GM18907 (cell line): ENCODE results near the gene ZBTB22.
A peak's percentile ranks its signal among the peaks of the same experiment; 100 is the strongest.
"Not testable (repeated sequence)": the region's sequence is repeated elsewhere in the genome, so short reads cannot be mapped to it uniquely, and the experiment has no call there.

Experiments
- ATAC-seq: cut with Tn5 transposase; IDR thresholded peaks from one replicate; pipeline ENCODE4 v1.9.1; 2021; ENCODE audit warnings: mild to moderate bottlenecking, moderate library complexity; ENCODE audit not compliant: unreplicated experiment

The ZBTB22 gene

GRCh38 chr6:33279971-33280511, 37.5 kb downstream of the ZBTB22 start:
- no peak for ATAC-seq

DNA sequence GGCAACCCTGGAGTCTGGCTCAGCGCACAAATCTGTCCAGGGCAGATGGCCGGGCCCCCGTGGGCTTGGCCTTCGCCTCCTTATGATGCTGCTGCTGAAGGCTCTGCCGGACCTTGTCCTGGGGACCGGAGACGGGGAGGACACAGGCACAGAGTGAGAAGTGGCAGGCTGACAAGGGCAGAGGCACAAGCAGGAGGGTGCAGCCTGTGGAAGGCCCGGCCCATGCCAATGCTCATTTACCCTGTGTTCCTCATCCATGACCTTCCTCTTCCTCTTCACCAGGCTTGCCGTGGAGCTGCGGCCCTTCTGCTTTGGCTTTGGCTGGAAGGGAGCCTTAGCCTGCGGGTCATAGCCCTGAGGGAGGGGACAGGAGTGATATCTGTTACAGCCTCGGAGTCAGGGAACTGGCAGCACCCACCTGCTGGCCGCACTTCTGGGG, 38.3 kb downstream of the ZBTB22 start:
- ATAC-seq, result no peak

DNA sequence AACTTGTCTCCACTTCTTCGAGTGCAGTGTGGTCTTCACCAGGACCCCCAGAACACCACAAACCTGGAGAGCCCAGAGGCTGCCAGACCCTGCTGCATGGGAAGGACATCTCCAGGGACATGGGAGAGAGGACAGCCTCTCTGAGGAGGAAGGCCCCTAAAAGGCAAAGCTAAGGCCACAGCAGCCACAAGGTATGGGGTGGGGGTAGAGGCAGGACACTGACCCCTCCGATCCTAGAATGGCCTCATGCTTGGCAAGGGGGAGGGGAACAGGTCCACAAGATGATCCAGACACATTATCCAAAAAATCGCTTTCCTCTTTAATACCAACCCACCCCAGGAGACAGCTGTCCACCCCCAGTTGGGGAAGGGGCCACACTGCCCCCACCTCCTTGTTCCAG, 38.7 kb downstream of the ZBTB22 start:
- no peak for ATAC-seq

GRCh38 chr6:33278392-33278741, 39.2 kb downstream of the ZBTB22 start:
- ATAC-seq, result no peak

GRCh38 chr6:33277663-33278391, 39.7 kb downstream of the ZBTB22 start:
- no peak for ATAC-seq

- peak; percentile 49 for ATAC-seq
Observed at GRCh38 chr6:33276864-33277662, 40.5 kb downstream of the ZBTB22 start, which contains the start of gene B3GALT4. TSS of gene B3GALT4 (plus strand) at chr6:33277123. CDS start at chr6:33277420, 297 bp downstream.

- no peak for ATAC-seq
Observed at GRCh38 chr6:33276581-33276863, 41.0 kb downstream of the ZBTB22 start.

DNA sequence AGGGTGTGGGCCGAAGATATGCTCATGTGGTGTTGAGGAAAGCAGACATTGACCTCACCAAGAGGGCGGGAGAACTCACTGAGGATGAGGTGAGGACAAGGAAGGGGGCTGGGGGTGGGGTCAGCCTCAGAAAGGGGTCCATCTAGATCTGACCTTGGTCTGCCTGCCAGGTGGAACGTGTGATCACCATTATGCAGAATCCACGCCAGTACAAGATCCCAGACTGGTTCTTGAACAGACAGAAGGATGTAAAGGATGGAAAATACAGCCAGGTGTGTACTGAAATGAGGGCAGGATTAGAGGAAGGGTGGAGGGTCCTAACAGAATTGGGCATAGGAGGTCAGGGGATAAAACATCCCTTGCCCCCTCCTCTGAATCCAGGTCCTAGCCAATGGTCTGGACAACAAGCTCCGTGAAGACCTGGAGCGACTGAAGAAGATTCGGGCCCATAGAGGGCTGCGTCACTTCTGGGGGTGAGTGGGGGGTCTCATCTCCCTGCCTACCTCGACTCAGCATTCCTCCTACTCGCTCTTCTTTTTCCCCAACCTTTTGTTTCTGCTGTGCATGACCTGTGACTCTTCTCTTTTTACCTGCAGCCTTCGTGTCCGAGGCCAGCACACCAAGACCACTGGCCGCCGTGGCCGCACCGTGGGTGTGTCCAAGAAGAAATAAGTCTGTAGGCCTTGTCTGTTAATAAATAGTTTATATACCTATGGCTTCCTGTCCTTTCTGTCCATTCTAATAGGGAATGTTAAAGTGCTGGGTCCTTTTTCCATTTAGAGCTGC, 41.6 kb downstream of the ZBTB22 start:
- not testable (repeated sequence) for ATAC-seq

GRCh38 chr6:33273924-33274902, 43.3 kb downstream of the ZBTB22 start:
- no peak for ATAC-seq

GRCh38 chr6:33273129-33273923, 44.2 kb downstream of the ZBTB22 start:
- ATAC-seq, result no peak

GRCh38 chr6:33272275-33273128, 45.0 kb downstream of the ZBTB22 start:
- ATAC-seq, result no peak

DNA sequence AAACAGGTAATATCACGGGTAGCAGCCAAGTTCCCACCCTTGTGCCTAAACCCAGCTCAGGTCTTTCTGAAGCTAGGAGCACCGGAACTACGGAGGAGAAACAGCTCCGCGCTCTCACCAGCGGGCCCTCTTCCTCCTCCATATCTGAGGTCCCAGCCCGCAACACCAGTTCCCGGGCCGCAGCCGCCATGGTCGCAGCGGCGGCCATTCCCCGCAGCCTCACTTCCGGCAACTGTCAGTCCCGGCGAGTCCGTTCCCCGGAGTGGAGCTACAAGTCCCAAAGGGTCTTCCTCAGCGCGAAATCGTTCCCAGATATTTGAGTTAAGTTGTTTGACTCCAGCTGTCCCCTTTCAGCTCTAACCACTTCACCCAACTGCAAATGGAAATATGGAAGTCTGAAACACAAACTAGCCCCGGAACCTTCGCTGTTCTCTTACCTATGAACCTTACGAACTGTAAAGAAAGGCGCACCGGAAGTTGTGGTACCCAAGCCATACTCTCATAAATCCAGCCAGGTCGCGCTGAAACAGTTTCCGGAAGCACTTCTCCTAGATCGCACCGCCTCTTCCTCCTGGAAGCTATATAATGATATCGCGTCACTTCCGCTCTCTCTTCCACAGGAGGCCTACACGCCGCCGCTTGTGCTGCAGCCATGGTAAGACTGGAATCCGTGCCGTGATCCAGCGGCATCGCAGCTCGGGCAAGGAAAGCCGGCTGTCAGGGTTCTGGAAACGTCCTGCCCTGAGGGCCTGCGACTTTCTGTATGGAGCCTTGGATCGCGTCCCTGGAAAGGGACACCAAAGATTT, 45.9 kb downstream of the ZBTB22 start, which contains the start of the genes RPS18 and VPS52:
RPS18 (plus strand) TSS at position 608 of the 807 bp plus-strand sequence; CDS start at position 653, 45 bp downstream.
VPS52 (minus strand) TSS at position 409 of the 807 bp plus-strand sequence; CDS start at position 208, 201 bp downstream.
- peak; percentile 79 for ATAC-seq

DNA sequence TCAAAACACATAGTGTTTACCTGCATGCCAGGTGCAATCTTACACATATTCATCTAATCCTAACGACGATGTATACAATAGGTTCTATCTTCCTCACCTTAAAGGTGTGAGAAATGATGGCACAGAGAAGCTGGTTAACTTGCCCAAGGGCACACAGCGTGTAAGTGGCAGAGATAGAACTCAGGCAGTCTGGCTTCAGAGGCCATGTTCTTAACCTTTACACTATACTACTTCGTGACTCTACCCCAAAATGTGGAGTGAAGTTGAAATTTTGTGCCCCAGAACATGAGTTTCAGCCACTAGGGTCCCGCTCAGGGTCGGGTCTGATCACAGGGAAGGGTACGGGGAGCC, 46.5 kb downstream of the ZBTB22 start:
- ATAC-seq, result no peak
